Measurements from ENCODE around the gene MYO9B.
A peak's percentile ranks its signal among the peaks of the same experiment; 100 is the strongest.
"Not testable (repeated sequence)": the region's sequence is repeated elsewhere in the genome, so short reads cannot be mapped to it uniquely, and the experiment has no call there.

MYO9B gene

DNA sequence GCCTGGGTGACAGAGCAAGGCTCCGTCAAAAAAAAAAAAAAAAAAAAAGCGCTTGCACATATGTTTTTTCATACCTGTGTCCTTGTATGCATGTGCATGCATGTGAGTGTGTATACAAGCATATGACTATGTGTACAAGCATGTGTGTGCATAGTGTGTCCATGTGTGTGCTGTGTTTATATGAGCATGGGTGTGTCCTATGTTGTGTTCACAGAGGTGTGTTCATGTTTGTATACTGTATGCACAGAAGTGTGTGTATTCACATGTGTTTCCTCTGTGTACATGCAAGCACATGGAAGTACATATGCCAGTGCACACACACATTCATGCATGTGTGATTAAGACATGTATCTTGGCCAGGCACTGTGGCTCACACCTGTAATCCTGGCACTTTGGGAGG lies 17.1 kb downstream of the MYO9B start:
- TF ChIP-seq, protein P1, sequence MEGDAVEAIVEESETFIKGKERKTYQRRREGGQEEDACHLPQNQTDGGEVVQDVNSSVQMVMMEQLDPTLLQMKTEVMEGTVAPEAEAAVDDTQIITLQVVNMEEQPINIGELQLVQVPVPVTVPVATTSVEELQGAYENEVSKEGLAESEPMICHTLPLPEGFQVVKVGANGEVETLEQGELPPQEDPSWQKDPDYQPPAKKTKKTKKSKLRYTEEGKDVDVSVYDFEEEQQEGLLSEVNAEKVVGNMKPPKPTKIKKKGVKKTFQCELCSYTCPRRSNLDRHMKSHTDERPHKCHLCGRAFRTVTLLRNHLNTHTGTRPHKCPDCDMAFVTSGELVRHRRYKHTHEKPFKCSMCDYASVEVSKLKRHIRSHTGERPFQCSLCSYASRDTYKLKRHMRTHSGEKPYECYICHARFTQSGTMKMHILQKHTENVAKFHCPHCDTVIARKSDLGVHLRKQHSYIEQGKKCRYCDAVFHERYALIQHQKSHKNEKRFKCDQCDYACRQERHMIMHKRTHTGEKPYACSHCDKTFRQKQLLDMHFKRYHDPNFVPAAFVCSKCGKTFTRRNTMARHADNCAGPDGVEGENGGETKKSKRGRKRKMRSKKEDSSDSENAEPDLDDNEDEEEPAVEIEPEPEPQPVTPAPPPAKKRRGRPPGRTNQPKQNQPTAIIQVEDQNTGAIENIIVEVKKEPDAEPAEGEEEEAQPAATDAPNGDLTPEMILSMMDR (IDR thresholded peaks at IDR 0.05; ENCODE audit: borderline replicate concordance, insufficient read depth, low read depth, low read length), result no peak
- no peak overlapping the region for H3K4me3 ChIP-seq (ENCODE audit: low read depth, low read length)

DNA sequence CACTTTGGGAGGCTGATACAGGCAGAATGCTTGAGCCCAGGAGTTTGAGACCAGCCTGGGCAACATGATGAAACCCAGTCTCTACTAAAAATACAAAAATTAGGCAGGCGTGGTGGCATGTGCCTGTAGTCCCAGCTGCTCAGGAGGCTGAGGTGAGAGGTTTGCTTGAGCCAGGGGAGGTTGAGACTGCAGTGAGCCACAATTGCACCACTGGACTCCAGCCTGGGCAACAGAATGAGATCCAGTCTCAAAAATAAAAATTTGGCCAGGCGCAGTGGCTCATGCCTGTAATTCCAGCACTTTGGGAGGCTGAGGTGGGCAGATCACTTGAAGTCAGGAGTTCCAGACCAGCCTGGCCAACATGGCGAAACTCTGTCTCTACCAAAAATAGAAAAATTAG lies 19.1 kb downstream of the MYO9B start:
- not testable (repeated sequence) for H3K4me3 ChIP-seq (ENCODE audit: low read depth, low read length)

DNA sequence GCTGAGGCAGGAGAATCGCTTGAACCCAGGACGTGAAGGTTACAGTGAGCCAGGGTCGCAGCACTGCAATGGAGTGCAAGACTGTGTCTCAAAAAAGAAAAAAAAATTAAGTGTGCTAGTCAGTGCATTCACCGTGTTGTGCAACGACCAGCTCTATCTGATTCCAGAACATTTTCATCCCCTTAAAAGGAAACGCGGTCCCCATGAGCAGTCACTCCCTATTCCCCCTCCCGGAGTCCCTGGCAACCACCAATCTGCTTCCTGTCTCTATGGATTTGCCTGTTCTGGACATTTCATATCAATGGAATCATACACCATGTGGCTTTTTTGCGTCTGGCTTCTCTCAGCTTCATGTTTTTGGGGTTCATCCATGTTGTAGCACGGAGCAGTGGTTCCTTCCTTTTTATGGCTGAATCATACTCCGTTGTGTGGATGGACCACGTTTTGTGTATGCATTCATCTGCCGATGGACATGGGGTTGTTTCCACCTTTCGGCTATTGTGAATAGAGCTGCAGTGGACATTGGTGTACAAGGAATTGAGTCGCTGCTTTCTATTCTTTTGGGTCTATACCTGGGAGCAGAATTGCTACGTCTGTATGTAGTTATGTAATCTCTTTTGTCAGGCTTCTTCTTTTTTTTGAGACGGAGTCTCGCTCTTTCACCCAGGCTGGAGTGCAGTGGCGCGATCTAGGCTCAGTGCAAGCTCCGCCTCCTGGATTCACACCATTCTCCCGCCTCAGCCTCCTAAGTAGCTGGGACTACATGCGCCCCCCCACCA lies 19.8 kb downstream of the MYO9B start:
- TF ChIP-seq, protein P1 (IDR thresholded peaks at IDR 0.05; ENCODE audit: borderline replicate concordance, insufficient read depth, low read depth, low read length), result no peak
- no peak overlapping the region for H3K4me3 ChIP-seq (ENCODE audit: low read depth, low read length)

DNA sequence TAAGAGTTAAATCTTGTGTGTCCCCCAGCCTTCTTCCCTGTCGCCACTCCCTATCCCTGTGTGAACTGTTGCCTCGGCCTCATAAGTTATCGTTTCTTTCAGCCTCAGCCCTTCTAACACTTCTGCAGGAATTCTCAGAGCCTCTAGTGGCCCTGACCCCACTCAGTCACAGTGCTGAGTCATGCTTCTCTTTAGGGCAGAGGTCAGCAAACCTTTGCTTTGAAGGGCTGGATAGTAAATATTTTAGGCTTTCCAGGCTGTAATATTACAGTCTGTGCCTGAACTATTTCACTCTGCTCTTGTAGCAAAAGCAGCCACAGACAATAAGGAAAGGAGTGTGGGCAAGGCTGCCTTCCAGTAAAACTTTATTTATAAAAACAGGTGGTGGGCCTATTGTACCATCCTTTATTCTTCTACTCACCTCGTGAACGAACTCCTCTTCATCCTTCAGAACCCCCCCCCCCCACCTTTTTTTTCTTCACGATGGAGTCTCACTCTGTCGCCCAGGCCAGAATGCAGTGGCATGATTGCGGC lies 22.1 kb downstream of the MYO9B start:
- TF ChIP-seq, protein P1 (IDR thresholded peaks at IDR 0.05; ENCODE audit: borderline replicate concordance, insufficient read depth, low read depth, low read length), result no peak

DNA sequence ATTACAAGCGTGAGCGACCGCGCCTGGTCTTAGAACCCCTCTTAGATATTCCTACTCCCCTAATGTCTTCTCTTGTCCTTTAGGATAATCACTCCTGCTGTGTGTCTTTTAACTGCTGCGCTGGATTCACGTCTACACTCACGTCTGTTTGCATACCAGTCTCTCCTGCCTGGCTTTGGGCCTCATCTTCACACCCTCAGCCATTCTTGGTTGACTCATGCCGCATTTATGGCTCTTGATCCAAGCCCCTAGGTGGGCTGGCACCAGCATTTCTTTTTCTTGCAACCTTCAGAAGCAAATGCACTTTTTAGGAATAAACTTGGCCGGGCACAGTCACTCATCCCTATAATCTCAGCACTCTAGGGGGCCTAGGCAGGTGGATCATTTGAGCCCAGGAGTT lies 22.7 kb downstream of the MYO9B start:
- TF ChIP-seq, protein P1 (IDR thresholded peaks at IDR 0.05; ENCODE audit: borderline replicate concordance, insufficient read depth, low read depth, low read length), result no peak
- H3K4me3 ChIP-seq (ENCODE audit: low read depth, low read length), result no peak overlapping the region

More for the DNA sequence above, 22.1 kb downstream of the MYO9B start:
- no peak overlapping the region for H3K4me3 ChIP-seq (ENCODE audit: low read depth, low read length)

DNA sequence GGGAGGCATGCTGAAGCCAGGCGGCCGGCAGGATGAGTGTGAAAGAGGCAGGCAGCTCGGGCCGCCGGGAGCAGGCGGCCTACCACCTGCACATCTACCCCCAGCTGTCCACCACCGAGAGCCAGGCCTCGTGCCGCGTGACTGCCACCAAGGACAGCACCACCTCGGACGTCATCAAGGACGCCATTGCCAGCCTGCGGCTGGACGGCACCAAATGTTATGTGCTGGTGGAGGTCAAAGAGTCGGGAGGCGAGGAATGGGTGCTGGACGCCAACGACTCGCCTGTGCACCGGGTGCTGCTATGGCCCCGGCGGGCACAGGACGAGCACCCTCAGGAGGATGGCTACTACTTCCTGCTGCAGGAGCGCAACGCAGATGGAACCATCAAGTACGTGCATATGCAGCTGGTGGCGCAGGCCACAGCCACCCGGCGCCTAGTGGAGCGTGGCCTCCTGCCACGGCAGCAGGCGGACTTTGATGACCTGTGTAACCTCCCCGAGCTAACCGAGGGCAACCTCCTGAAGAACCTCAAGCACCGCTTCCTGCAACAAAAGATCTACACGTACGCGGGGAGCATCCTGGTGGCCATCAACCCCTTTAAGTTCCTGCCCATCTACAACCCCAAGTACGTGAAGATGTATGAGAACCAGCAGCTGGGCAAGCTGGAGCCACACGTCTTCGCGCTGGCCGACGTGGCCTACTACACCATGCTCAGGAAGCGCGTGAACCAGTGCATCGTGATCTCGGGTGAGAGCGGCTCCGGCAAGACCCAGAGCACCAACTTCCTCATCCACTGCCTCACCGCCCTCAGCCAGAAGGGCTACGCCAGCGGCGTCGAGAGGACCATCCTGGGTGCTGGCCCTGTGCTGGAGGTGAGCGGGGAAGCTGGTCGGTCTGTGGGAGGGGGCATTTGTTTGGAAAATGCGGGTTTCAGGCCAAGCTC lies 26.4 kb downstream of the MYO9B start:
- H3K4me3 ChIP-seq (ENCODE audit: low read depth, low read length), result no peak overlapping the region
- TF ChIP-seq, protein P1 (IDR thresholded peaks at IDR 0.05; ENCODE audit: borderline replicate concordance, insufficient read depth, low read depth, low read length), result no peak

DNA sequence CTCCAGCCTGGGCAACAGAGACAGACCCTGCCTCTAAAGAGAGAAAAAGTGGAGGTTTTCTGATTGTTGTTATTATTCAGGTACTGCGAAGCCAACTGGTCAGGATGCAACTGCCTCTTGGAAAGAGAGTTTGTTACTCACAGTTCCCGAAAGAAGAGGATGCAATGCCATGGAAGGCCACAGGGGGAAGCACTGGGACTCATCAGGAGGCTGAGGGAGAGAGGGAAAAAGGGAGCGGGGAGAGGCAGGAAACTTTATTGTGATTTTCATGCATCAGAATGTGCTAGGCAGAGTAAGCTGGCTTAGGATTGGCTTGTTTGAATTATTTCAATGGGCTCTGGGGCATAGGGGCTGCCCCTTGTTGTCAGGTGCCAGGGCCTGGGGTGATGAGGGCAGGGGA lies 27.6 kb downstream of the MYO9B start:
- TF ChIP-seq, protein P1 (IDR thresholded peaks at IDR 0.05; ENCODE audit: borderline replicate concordance, insufficient read depth, low read depth, low read length), result peak; percentile 57
- H3K4me3 ChIP-seq (ENCODE audit: low read depth, low read length), result no peak overlapping the region

Data from GM12875 (cell line).